GM21381 (cell line): ENCODE measurements around the gene APRT.

Experiments used
- ATAC-seq: cut with Tn5 transposase; IDR thresholded peaks from one replicate; pipeline ENCODE4 v1.9.1; 2021; ENCODE audit warnings: mild to moderate bottlenecking, moderate library complexity; ENCODE audit not compliant: unreplicated experiment

APRT gene

GRCh38 chr16:88809068-88809675, 2.6 kb downstream of the APRT start:
- ATAC-seq: no peak

DNA sequence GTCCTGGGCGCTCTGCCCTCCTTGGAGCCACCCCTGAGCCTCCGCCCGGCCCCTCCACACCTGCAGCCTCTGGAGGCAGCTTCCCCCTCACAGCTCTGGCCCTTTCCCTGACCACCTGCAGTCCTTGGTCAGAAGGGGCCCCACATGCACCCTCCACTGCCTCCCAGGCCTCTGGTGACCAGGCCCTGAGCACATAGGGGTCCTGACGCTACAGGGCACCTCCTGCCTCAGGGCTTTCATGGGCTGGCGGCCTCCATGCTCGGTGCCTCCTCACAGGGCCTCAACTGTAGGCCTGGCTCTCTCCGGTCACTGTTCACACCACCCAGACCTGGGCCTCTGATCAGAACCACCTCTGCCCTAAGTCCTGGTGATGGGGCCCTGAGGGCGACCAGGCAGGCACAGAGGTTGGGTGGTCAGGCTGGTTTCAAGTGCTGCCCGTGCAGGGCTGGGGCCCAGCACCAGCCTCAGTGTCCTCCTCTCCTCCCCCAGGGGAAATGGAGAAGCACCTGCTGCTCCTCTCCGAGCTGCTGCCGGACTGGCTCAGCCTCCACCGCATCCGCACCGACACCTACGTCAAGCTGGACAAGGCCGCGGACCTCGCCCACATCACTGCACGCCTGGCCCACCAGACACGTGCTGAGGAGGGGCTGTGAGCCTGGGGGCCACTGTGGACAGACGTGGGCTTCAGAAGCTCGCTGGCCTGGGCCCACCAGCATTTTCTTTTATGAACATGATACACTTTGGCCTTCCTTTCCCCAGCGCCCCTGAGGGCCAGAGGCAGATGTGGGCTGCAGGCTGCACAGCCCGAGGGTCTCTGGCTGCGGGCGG, 3.9 kb downstream of the APRT start:
- no peak for ATAC-seq

- no peak for ATAC-seq
Measured at GRCh38 chr16:88807142-88807625, 4.5 kb downstream of the APRT start.

GRCh38 chr16:88806491-88807111, 5.1 kb downstream of the APRT start:
- ATAC-seq: no peak

GRCh38 chr16:88805887-88806393, 5.8 kb downstream of the APRT start:
- no peak for ATAC-seq

DNA sequence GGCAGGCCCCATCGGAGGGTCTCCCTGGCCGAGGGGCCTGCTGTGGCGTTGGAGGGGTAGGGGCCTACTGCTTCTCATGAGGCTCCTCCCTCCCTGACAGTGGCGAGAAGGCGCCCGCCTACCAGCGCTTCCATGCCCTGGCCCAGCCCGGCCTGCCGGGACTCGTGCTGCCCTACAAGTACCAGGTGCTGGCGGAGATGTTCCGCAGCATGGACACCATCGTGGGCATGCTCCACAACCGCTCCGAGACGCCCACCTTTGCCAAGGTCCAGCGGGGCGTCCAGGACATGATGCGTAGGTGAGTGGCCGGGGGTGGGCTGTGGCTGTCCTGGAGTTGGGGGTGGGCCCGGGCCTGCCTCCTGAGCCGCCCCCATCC, 6.4 kb downstream of the APRT start:
- no peak for ATAC-seq

DNA sequence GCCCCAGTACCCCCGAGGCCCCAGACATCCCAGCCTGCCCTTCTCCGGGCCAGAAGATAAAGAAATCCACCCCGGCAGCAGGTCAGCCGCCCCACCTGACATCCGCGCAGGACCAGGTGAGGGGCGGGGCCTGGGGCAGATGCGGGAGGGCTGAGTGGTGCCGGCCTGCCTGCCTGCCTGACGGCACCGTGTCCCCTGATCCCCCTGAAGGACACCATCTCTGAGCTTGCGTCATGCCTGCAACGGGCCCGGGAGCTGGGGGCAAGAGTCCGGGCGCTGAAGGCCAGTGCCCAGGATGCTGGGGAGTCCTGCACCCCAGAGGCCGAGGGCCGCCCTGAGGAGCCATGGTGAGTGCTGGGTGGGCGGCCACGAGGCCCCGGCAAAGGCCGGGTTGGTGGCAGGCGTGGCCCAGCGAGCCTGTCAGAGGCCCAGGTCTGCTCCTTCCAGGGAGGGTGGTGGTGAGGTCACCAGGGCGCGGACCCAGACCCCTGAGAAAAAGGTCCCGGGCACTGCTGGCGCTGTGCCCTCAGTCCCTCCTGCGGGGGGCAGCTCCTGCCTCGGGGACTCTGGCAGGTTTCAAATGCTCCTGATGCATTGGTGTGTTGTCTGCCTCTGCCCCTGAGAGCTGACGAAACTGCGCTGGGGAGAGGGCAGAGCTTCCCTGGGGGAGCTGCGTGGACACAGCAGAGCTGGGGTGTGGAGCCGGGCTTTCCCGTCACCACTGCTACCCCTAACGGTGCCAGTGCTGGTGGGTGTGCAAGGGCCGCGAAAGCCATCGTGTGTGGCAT, 7.0 kb downstream of the APRT start:
- ATAC-seq: no peak

DNA sequence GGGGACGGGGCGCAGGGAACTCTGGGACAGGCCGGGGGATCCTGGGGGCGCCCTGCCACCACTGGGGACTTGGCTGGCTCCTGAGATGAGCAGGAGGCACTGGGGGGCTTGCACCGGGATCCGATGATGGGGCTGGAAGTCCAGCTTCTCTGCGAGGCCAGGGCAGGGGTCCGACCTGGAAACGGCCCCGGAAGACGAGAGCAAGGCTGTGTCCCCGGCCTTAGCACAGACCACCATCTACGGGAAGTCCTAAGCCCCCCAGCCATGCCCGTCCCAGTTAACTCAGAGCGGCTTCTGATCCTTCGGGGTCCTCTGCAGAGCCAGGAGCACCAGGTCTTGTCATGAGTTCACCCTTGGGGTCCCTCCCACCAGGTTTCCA, 7.6 kb downstream of the APRT start:
- no peak for ATAC-seq

DNA sequence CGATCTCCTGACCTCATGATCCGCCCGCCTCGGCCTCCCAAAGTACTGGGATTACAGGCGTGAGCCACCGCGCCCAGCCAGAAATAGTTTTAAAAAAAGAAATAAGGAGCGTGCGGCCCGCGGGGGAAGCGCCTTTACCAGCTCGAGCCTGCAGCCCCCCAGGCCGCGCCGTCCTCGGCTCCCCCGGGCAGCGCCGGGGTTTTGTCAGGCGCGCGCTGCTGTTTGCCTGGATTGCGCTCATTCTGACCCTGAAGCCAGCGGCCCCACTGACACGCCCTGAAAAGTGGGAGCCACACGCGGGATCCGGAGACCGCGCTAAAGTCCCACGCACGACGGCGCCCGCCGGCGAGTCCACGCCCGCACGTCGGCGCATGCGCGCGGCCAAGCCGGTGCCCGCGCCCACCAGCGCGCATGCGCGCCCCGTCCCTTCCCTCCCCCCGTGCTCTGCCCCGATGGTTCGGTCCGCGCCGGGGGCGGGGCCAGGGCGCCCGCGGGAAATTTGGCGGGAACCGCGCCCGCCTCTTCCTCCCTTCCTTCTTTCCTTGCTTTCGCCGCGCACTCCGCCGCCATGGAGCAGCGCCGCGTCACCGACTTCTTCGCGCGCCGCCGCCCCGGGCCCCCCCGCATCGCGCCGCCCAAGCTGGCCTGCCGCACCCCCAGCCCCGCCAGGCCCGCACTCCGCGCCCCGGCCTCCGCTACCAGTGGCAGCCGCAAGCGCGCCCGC, 8.3 kb downstream of the APRT start, which contains the start of gene CDT1:
CDT1 (plus strand) TSS at position 526 of the 724 bp plus-strand sequence; CDS start at position 569, 43 bp downstream.
- peak; percentile 65 for ATAC-seq

GRCh38 chr16:88800277-88800592, 11.5 kb downstream of the APRT start:
- ATAC-seq: no peak

GRCh38 chr16:88799569-88800276, 12.0 kb downstream of the APRT start:
- ATAC-seq: no peak

GRCh38 chr16:88798772-88799455, 12.8 kb downstream of the APRT start:
- ATAC-seq: no peak

- no peak for ATAC-seq
Measured at GRCh38 chr16:88798073-88798472, 13.7 kb downstream of the APRT start.

DNA sequence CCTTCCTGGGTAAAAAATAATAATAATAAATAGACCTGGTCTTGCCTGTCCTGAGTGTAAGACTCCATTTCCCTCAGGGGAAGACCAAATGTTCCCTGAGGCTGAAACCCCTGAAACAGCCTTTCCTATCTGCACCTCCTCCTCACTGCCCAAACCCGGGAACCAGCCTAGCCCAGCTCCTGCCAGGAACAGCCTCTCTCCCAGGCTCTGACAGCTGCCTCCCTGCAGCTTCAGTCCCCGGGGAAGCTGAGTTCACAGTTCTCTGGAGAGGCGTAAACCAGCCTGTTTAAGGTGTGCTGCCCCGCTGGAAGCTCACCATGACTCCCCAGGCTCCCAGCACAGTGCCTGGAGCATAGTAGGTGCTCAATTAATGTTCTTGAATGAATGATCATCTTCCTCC, 15.4 kb downstream of the APRT start:
- no peak for ATAC-seq

DNA sequence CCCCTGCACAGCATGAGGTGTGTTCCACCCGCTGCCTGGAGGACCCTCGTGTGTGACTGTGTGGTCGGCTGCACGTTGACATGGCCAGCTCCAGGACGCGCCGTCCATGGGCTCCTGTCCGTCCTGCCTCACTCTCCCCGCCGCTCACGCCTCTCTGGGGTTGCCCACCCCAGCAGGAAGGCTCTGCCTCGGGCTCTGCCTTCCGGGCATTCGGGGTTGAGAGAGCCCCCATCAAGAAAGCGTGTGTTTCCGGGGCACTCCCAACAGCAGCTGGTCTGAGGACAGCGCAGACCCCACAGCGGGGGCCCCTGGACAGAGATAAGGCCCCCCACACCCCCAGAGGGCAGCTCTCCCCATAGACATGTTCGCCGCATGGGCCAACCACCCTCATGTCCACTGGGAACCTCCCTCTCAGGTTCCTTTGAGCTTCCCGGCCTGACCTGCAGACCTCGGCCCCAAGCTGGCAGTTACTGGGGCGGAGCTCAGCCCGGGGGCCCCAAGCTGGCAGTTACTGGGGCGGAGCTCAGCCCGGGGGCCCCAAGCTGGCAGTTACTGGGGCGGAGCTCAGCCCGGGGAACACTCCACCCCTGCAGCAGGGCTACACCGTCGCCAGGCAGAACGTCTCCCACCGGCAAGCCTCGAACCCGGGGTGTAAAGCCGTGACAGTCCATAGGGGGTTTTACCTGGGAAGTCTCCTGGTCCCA, 18.3 kb downstream of the APRT start:
- ATAC-seq: no peak

DNA sequence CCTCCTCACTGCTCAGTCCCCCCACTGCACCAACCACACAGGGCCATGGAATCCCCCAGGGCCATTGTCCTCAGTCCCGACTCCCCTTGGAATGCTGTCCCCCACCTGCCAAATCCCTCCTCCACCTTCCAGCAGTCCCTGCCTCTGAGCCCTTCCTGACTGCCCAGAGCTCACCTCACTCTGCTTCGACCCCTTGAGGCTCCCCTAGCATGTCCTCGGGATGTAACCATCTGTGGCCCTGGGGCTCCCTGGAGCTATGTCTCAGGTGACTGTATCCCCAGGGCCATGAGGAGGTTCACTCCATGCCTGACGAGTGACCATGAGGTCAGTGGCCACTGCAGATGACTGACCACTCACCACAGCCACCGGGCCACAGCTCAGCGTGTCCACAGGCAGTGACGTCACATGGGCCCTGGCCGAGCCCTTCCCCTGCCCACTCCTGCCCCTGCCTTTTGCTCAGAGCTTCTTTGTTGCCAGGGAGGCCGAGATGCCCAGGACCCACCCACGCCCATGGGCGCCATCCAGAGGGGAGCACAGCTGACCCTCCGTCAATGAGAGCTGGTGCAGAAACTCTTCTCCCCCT, 19.0 kb downstream of the APRT start:
- no peak for ATAC-seq

GRCh38 chr16:88792078-88792550, 19.6 kb downstream of the APRT start:
- no peak for ATAC-seq
